GM21619 (cell line): ENCODE measurements around the gene DLG4.
"Not testable (repeated sequence)": the region's sequence is repeated elsewhere in the genome, so short reads cannot be mapped to it uniquely, and the experiment has no call there.

Experiments used
- ATAC-seq: cut with Tn5 transposase; IDR thresholded peaks from one replicate; pipeline ENCODE4 v1.9.1; 2021; ENCODE audit not compliant: unreplicated experiment

The DLG4 gene

DNA sequence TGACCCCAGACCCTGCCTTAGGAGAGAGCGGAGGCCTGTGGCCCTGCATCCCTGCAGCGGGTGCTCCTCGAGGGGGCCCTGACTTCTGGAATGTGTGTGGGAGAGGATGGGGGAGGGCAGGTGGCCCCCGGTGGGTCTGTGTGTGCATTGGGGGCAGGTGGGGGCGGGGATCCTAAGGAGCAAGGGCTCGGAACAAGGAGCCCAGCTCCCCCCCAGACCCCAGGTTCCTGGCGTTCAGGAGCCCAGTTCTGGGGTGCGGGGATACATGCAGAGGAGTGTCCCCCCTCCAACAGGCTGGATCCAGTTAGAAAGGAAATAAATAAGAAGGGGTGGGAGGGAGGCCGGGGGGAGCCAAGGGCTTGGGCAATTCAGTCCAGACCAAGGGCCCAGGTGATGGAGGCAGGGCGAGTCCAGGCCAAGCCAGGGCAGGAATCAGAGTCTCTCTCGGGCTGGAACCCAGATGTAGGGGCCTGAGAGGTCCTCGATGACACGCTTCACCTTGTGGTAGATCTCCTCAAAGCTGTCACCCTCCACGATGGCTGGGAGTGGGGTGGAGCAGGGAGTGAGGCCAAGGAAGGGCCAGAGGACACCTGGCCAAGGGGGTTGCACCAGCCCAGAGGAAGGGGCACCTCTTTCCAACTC lies 29.2 kb downstream of the DLG4 start:
- no peak for ATAC-seq

DNA sequence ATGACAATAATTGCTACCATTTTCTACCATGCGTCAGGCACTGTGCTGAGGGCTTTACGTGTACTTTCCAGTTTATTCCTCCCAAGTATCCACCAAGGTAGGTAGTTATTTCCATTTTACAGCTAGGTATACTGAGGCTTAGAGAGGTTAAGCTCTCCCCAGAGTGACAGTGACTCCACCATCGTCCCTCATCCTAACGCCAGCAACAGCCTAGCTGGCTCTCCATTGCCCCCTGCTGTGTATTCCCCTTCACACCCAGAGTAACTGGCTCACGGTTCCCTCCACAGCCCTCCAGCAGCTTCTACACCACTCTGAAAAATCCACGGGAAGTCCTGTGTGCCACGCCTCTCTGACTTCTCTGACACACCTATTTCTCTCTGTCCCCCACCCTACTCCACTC lies 33.4 kb downstream of the DLG4 start:
- no peak for ATAC-seq

DNA sequence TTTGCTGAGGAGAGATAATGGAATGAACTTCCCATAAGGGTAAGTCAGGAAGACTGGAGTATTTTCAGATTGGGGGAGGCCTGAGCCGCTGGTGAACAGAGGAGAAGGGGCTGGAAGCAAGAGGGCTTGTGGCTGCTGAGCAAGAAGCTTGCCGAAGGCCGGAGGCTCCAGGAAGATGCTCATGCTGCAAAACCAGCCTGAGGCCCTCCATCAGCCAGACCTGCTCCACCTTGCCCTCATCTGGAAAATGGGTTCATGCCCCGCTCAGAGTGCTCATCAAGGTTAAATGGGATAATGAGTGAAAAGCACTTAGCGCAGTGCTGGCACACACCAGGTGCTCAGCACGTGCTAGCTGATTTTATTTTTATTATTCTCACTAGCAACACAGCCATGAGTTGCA lies 35.0 kb downstream of the DLG4 start:
- ATAC-seq, result no peak

GRCh38 chr17:7184091-7184488 lies 35.5 kb downstream of the DLG4 start:
- ATAC-seq, result no peak

DNA sequence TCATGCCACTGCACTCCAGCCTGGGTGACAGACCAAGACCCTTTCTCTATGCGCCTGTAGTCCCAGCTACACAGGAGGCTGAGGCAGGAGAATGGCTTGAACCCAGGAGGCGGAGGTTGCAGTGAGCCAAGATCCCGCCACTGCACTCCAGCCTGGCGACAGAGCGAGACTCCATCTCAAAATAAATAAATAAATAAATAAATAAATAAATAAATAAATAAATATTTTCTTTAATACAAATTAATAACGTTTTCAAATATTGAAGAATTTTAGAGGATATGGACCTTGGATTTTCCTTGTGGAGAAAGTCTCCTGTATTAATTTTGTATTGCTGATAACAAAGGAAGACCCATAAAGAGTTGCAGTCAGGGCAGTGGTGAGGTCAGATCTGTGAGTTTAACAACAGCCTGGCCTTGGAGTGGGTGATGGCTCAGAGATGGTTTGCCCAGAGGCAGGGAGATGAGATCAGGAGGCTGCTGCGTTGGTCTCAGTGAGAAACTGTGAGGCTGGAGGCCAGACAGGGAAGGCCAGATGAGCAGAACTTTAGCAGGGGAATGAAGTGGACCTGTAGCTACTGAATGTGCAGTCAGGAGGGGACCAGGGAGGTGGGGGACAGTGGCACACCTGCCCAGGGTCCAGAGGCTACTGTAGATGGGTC lies 36.1 kb downstream of the DLG4 start:
- ATAC-seq, result no peak

GRCh38 chr17:7182101-7182500 lies 37.5 kb downstream of the DLG4 start:
- not testable (repeated sequence) for ATAC-seq

- ATAC-seq, result no peak
Measured at GRCh38 chr17:7179317-7180254, 40.0 kb downstream of the DLG4 start, which contains the start of gene ASGR1. Gene ASGR1, minus strand, starts transcription at chr17:7179370. Its CDS starts 807 bp downstream, at chr17:7178563.

DNA sequence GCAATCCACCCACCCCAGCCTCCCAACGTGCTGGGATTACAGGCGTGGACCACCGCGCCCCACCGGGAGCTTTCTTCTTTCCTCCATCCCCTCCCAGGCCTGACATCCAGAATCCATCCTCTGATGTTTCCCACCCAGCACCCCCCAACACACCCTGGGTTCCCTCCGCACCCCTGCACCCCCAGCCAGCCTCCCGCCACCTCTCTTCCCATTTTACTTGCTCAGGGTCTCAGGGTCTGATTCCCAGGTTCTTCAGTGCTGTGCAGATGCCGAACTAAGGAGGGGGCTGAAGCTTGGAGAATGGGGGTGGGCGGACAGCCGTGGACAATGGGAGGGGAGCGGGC lies 40.7 kb downstream of the DLG4 start:
- no peak for ATAC-seq

- no peak for ATAC-seq
Measured at GRCh38 chr17:7177954-7178477, 41.6 kb downstream of the DLG4 start.

DNA sequence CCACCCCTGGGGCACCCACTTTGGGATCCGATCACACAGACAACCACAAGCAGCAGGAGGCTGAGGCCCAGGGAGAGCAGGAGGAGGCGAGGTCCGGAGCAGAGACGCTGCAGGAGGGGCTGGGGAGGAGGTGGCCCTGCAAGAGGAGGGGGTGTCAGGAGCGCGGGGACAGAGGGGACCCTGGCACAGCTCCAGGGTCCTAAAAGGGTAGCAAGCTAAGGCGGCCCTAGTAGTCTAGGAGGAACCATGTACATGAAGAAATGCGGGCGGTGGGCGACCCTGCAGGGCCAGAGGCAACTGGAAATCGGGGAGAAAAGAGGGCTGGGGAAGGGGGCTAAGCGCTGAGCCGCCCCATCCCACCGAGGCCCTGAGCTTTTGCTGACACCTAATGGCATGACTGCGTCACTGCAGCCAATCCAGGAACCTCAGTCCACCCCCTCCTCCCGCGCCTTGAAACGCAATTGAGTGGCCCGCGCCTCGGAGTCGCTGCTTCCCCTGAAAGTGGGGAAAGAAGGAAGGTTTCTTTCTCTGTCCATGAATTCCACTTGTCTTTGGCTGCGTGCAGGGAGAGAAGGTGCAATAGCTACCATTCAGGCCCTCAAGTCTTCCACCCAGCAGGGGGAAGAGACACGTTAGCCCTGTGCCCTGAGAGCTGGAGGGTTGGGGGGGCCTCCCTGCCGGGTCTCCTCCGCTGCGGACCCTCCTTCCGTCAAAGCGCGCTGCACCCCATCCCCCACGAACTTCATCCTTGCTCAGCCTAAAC lies 42.3 kb downstream of the DLG4 start:
- ATAC-seq, result no peak

DNA sequence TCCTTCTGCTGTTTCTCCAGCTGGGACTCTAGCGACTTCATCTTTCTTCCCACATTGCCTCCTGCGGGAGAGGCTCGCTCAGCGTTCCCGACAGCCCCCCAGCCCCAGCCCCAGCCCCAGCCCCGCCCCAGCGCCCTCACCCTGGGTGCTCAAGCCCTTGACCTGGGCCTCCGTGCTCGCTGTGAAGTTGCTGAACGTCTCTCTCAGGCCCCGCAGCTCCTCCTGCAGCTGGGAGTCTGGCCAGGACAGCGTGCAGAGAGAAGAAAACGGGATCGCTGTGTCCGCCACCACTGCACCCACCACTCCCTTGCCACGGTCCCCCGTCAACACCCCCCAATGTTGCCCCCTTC lies 42.8 kb downstream of the DLG4 start:
- ATAC-seq, result no peak

GRCh38 chr17:7176107-7176840 lies 43.4 kb downstream of the DLG4 start:
- no peak for ATAC-seq

- no peak for ATAC-seq
Measured at GRCh38 chr17:7175330-7175733, 44.3 kb downstream of the DLG4 start.

DNA sequence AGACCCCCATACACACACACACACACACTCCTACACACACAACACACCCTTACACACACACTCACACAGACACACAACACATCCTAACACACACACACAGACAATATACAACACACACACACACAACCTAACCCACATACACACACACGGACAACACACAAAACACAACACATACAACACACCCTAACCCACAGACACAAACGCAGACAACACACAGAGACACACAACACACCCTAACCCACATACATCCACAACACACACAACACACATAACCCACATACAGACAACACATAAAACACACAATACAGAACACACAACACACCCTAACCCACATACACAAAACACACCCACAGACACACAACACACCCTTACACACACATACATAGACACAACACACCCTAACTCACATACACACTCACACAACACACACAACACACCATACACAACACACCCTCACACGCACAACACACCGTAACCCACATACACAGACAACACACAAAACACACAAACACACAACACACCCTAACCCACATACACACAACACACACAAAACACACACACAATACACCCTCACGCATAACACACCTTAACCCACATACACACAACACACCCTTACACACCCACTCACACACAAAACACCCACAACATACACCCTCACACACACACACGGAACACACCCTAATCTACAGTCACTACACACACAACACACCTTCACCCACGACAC lies 44.9 kb downstream of the DLG4 start:
- ATAC-seq, result no peak

DNA sequence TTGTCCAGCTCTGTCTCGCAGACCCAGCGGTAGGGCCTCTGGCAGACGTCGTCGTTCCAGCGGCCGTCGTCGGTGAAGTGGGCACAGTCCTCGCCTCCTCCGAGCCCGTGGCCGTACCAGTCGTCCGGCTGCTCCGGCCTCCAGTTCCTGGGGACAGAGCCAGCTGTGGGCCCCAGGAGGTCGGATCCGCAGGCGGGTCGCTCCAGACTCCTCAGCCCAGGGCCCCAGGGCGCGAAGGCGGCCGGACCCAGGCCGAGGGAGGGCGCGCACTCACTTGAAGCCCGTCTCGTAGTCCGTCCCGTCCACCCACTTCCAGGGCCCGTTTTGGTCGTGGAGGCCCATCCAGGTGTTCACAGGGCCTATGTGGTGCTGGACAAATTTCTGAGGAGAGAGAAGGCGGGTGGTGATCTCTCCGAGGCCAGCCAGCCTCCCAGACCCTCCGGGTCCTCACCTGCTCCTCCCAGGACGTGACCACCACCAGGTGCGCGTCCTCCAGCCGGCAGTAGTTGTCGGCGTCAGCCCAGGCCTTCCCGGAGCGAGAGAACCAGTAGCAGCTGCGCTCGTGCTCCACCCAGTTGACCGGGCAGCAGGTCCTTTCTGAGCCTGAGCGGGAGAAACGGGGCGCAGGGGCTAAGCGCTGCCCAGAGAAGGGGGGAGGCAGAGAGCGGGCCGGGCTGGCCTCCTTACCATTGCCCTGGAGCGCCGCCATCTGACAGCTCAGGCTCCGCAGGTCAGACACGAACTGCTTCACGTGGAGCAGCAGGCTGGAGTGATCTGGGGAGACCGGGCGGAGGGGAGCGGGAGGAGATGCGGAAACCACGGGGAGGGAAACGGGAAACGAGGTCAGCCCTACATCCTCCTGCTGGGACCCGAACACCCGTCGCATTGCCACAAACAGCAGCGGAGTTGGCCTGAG lies 45.7 kb downstream of the DLG4 start:
- ATAC-seq, result no peak

- ATAC-seq, result not testable (repeated sequence)
Measured at GRCh38 chr17:7172522-7173191, 47.0 kb downstream of the DLG4 start.

DNA sequence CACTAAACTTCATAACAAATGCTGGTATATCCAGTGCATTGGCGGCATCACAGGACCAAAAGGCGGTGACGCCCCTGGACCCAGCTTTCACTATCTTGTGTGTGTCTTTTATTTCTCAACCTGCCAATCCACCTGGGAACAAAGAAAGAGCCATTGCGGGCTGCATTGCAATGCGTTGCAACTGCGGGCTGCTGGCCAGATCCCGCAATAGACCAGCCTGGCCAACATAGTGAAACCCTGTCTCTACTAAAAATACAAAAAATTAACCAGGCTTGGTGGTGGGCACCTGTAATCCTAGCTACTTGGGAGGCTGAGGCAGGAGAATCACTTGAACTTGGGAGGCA lies 50.1 kb downstream of the DLG4 start:
- ATAC-seq, result not testable (repeated sequence)
